Cardiac fibroblast (primary cell): ENCODE results near the gene TRPC4AP.

Experiments
- DNase-seq, 2 donors: peaks; one replicate each; pipeline versions ENCODE4 v3.0.0 to v3.0.0-alpha.2; 2010; ENCODE audit warnings: low read depth in 2 of 2
- H3K4me3 ChIP-seq, 2 donors: replicated peaks in 1 of 2; 1 replicate in 1 of 2; 2 replicates in 1 of 2; pipeline ENCODE4 v1.5.1; 2011; ENCODE audit warnings: low read depth in 2 of 2, low read length in 2 of 2, mild to moderate bottlenecking in 2 of 2, moderate library complexity in 1 of 2
- TF ChIP-seq, protein P1 (sequence below): IDR thresholded peaks from one replicate; pipeline ENCODE4 v1.5.1; 2011; ENCODE audit warnings: low read depth, mild to moderate bottlenecking, low read length, inconsistent platforms

TRPC4AP gene

DNA sequence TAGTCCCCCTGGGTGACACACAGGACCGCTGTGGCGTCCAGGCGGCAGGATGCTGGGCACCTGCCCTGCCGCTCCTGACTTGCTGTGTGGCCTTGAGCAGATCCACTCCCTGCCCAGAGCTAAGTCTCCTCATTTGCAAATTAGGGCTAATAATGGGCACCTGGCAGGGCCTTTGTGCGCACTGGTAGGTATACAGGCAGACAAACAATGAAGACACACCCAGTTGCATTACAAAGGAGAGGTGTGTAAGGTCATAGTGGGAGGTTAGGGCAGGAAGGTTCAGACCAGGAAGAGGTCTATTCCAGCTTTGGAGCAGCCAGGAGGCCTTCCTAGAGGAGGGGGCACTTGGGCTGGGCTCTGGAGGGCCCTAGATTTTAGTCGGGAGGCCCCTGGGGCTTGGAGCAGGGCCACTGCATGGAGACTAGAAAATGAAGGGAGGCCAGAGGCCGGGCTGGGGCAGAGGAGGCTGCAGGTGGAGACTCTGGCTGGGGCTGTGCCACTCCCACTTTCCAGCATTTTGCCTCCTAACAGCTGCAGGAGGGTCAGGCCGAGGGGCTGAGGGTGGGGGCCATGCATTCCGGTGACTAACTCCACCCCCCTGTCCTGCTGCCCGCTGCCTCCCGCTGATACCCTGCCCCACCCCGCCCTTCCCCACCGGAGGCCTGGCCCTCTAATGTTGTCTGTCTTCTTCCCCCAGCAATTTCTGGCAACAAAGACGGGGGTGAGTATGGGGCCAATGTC, 108.4 kb downstream of the TRPC4AP start:
- DNase-seq, result no peak
- no peak overlapping the region for H3K4me3 ChIP-seq
- TF ChIP-seq, protein P1, sequence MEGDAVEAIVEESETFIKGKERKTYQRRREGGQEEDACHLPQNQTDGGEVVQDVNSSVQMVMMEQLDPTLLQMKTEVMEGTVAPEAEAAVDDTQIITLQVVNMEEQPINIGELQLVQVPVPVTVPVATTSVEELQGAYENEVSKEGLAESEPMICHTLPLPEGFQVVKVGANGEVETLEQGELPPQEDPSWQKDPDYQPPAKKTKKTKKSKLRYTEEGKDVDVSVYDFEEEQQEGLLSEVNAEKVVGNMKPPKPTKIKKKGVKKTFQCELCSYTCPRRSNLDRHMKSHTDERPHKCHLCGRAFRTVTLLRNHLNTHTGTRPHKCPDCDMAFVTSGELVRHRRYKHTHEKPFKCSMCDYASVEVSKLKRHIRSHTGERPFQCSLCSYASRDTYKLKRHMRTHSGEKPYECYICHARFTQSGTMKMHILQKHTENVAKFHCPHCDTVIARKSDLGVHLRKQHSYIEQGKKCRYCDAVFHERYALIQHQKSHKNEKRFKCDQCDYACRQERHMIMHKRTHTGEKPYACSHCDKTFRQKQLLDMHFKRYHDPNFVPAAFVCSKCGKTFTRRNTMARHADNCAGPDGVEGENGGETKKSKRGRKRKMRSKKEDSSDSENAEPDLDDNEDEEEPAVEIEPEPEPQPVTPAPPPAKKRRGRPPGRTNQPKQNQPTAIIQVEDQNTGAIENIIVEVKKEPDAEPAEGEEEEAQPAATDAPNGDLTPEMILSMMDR, result no peak

DNA sequence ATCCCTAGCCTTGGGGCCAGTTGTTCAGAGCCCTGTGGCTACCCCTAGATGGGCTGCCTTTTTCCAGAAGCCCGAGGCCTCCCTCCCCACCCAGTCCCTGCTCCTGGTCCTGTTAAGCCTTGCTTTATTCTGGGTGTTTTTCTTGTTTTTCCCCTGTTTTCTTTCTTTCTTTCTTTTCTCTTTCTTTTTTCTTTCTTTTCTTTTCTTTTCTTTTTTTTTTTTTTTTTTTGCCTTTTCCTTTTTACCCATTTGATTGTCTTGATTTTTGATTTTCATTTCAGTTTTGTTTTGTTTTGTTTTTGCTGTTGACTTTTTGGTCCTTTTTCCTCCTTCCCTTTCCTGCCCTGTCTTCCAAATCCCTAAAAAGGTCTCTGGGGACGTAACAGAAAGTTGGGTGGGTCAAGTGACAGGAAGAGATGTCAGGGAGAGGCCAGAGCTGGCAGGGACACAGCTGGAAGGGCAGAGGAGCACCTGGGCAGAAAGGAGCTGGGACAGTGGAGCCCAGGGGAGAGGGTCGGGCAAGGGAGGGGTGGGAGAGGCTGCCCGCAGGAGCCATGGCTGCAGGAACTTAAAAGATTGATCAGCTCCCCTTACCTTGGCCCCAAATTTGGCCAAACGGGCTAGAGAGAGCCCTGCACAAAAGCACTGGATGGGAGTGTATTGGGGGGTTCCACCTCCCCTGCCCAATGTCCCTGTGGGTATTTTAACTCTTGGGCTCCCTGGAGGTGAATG, 109.4 kb downstream of the TRPC4AP start:
- TF ChIP-seq, protein P1, result no peak
- H3K4me3 ChIP-seq, result no peak overlapping the region
- DNase-seq, result no peak

GRCh38 chr20:34982270-34983088, 110.1 kb downstream of the TRPC4AP start:
- H3K4me3 ChIP-seq, result no peak overlapping the region

DNA sequence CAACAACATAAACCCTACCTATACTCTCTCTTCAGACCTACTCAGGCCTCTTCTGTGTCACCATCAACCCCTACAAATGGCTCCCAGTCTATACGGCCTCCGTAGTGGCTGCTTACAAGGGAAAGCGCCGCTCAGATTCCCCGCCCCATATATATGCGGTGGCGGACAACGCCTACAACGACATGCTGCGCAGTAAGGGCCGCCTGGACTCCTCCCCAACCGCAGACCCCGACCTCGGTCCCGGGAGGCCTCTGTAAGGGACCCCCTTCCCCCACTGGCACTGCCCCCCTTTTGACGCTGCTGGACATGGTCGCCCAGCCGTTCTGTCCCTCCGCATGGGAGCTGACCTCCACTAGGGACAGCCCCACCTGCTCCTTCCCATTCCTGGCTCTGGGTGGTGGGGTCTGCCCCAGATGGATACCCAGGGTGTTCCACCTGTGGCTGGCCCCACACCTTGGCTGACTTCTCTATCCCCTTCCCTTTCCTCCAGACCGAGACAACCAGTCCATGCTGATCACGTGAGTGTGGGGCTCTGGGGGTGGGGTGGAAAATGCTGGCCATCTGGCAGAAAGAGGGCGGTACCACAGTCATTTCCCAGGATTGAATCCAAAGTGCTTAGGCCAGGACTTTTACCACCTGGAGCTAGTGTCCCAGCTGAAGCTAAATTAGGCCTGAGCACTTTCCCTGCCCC, 111.9 kb downstream of the TRPC4AP start:
- TF ChIP-seq, protein P1, result no peak
- DNase-seq, result no peak

More at GRCh38 chr20:34982270-34983088, 110.1 kb downstream of the TRPC4AP start:
- no peak for DNase-seq
- TF ChIP-seq, protein P1, result no peak

DNA sequence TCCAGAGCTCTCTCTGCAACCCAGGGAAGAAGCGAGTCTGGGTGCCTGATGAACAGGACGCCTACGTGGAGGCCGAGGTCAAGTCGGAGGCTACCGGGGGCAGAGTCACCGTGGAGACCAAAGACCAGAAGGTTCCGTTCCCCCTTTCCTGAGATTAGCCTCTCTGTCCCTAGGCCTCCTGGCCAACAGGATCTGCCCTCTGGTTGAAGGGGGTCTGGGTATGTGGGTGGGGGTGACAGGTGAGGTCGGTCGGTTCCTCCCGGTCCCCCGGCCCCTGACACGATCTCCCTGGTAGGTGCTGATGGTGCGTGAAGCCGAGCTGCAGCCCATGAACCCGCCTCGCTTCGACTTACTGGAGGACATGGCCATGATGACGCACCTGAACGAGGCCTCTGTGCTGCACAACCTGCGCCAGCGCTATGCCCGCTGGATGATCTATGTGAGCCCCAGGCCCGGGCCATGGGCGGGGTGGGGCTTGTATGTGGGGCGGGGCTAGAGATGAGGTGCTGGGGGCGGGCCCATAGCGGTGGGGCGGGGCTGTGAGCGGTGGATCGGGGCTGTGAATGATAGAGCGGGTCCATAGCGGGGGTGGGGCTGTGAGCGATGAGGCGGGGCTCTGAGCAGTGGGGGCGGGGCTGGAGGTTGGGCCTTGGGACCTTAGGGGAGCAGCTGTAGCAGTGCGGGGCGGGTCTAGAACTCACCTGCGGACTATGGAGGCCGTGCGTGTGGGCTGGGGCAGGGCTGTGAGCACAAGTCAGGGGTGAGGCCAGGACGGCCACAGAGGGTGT, 113.0 kb downstream of the TRPC4AP start:
- no peak overlapping the region for H3K4me3 ChIP-seq
- TF ChIP-seq, protein P1, result no peak
- no peak for DNase-seq

More for the DNA sequence above, 111.9 kb downstream of the TRPC4AP start:
- no peak overlapping the region for H3K4me3 ChIP-seq
